Measurements from ENCODE around the gene ZMYND10.

Gene ZMYND10

DNA sequence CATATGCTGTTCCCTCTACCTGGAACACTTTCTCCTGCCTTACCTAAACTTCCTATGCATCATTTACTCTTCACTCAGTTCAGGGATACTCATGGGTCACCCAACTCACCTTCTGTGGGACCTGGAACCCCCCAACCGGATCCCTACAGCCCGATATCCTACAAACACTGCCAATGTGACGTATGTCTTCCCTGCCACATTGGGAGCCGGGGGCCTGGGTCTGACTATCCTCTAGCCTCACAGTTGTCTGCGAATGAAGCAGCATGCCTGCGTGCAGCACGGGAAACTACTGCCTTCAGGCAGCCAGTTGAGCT lies 4.6 kb upstream of the ZMYND10 start:
- Histone ChIP-seq H2AFZ (ENCODE audit: low read length) (peak overlapping the region; percentile 61), H4K20me1 (ENCODE audit: insufficient read depth, low read length, poor library complexity, severe bottlenecking) (peaks cover 10% of the 10 kb centered on the region), H3K4me1 (ENCODE audit: insufficient read depth, low read length, poor library complexity, severe bottlenecking) (peaks cover 33% of the 10 kb centered on the region), H3K79me2 (ENCODE audit: insufficient read depth, low read length) (peaks cover 40% of the 10 kb centered on the region), H3F3A (ENCODE audit: low read depth) (peaks cover 2% of the 10 kb centered on the region; the same call in 1 of the 2 replicates), H3K4me3 (ENCODE audit: low read length, poor library complexity, severe bottlenecking) (peak overlapping the region; percentile 85), H3K36me3 (ENCODE audit: insufficient read depth, low read length) (peaks cover 15% of the 10 kb centered on the region; the same call in 1 of the 2 replicates), H3K9ac (ENCODE audit: low read depth, low read length, poor library complexity, severe bottlenecking) (peak overlapping the region; percentile 91), H3K27me3 (ENCODE audit: insufficient read depth, low read length, poor library complexity, severe bottlenecking) (no peaks in the 10 kb centered on the region), H3K9me3 (ENCODE audit: insufficient read depth, low read depth, low read length) (no peaks in the 10 kb centered on the region), H3K4me2 (ENCODE audit: low read depth, low read length, poor library complexity, severe bottlenecking) (peak overlapping the region; percentile 98), H3K9me2 (replicated peaks; ENCODE audit: low read depth, low read length) (no peaks in the 10 kb centered on the region)
- TF ChIP-seq EZH2phosphoT487 (IDR thresholded peaks at IDR 0.05; ENCODE audit: borderline replicate concordance) = no peak
- TF ChIP-seq, protein P1, sequence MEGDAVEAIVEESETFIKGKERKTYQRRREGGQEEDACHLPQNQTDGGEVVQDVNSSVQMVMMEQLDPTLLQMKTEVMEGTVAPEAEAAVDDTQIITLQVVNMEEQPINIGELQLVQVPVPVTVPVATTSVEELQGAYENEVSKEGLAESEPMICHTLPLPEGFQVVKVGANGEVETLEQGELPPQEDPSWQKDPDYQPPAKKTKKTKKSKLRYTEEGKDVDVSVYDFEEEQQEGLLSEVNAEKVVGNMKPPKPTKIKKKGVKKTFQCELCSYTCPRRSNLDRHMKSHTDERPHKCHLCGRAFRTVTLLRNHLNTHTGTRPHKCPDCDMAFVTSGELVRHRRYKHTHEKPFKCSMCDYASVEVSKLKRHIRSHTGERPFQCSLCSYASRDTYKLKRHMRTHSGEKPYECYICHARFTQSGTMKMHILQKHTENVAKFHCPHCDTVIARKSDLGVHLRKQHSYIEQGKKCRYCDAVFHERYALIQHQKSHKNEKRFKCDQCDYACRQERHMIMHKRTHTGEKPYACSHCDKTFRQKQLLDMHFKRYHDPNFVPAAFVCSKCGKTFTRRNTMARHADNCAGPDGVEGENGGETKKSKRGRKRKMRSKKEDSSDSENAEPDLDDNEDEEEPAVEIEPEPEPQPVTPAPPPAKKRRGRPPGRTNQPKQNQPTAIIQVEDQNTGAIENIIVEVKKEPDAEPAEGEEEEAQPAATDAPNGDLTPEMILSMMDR (conservative IDR thresholded peaks at IDR 0.05; ENCODE audit: low read length) = no peak

DNA sequence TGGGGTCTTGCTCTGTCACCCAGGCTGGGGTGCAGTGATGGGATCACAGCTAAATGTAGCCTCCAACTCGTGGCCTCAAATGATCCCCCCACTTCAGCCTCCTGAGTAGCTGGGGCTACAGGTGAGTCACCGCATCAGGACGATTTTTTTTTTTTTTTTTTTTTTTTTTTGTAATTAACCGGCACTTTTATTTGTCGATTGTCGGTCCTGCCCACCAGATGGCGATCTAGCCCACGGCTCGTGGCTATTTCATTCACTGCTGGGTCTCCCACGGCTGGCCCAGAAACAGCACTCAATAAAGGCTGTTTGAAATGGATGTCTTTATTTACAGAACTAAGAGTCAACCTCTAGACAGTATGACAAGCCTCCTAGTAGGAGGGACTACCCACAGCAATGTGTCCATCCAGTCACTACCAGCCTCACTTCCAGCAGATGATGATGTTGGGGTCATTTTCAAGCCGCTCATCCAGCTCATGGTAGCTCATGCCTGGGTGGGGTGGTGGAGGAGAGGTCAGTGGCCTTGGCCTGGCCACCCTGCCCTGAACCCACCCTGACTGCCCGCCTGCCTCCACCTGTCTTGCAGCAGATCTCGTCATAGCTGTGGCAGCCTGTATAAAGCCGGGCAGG lies 1.8 kb upstream of the ZMYND10 start:
- no peak overlapping the region for H3K9ac ChIP-seq (ENCODE audit: low read depth, low read length, poor library complexity, severe bottlenecking)
- no peaks in the 10 kb centered on the region for H3K9me2 ChIP-seq (replicated peaks; ENCODE audit: low read depth, low read length)
- no peak overlapping the region for H2AFZ ChIP-seq (ENCODE audit: low read length)
- TF ChIP-seq, protein P1 (conservative IDR thresholded peaks at IDR 0.05; ENCODE audit: low read length) = peak; percentile 67
- TF ChIP-seq EZH2phosphoT487 (IDR thresholded peaks at IDR 0.05; ENCODE audit: borderline replicate concordance) = no peak
- no peak overlapping the region for H3K4me3 ChIP-seq (ENCODE audit: low read length, poor library complexity, severe bottlenecking)
- H3F3A ChIP-seq (ENCODE audit: low read depth) = peaks cover 2% of the 10 kb centered on the region; the same call in 1 of the 2 replicates
- H3K4me1 ChIP-seq (ENCODE audit: insufficient read depth, low read length, poor library complexity, severe bottlenecking) = peaks cover 45% of the 10 kb centered on the region
- H3K36me3 ChIP-seq (ENCODE audit: insufficient read depth, low read length) = peaks cover 7% of the 10 kb centered on the region; the same call in 1 of the 2 replicates
- H3K79me2 ChIP-seq (ENCODE audit: insufficient read depth, low read length) = peaks cover 41% of the 10 kb centered on the region
- no peaks in the 10 kb centered on the region for H3K9me3 ChIP-seq (ENCODE audit: insufficient read depth, low read depth, low read length)
- peaks cover 5% of the 10 kb centered on the region for H4K20me1 ChIP-seq (ENCODE audit: insufficient read depth, low read length, poor library complexity, severe bottlenecking)
- H3K4me2 ChIP-seq (ENCODE audit: low read depth, low read length, poor library complexity, severe bottlenecking) = peak overlapping the region; percentile 20
- no peaks in the 10 kb centered on the region for H3K27me3 ChIP-seq (ENCODE audit: insufficient read depth, low read length, poor library complexity, severe bottlenecking)

DNA sequence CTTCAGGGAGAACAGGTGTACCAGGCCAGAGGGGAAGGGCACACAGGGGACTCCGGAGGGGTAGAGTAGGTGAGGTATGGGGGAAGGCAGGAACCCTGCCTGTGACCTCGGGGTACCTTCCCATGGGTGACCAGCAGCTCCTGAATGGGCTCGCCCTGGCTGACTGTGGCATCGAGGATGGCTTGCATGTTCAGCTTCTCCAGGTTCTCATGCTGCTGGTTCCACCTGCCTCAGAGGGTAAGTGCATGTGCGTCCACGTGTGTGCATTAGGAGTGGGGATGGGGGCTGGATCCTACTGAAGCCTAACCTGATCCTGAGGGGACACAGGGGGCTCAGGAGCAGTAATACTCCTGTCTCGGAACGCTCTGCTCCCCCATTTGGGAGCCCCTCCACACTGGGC lies 524 bp downstream of the ZMYND10 start:
- H3K9me3 ChIP-seq (ENCODE audit: insufficient read depth, low read depth, low read length) = no peaks in the 10 kb centered on the region
- H3K9me2 ChIP-seq (replicated peaks; ENCODE audit: low read depth, low read length) = no peaks in the 10 kb centered on the region
- peaks cover 6% of the 10 kb centered on the region; the same call in 1 of the 2 replicates for H3F3A ChIP-seq (ENCODE audit: low read depth)
- no peaks in the 10 kb centered on the region for H3K27me3 ChIP-seq (ENCODE audit: insufficient read depth, low read length, poor library complexity, severe bottlenecking)
- no peak overlapping the region for H3K9ac ChIP-seq (ENCODE audit: low read depth, low read length, poor library complexity, severe bottlenecking)
- peaks cover 7% of the 10 kb centered on the region; the same call in 1 of the 2 replicates for H3K36me3 ChIP-seq (ENCODE audit: insufficient read depth, low read length)
- H3K4me2 ChIP-seq (ENCODE audit: low read depth, low read length, poor library complexity, severe bottlenecking) = no peak overlapping the region
- H3K4me3 ChIP-seq (ENCODE audit: low read length, poor library complexity, severe bottlenecking) = no peak overlapping the region
- no peaks in the 10 kb centered on the region for H4K20me1 ChIP-seq (ENCODE audit: insufficient read depth, low read length, poor library complexity, severe bottlenecking)
- H2AFZ ChIP-seq (ENCODE audit: low read length) = no peak overlapping the region
- TF ChIP-seq, protein P1 (conservative IDR thresholded peaks at IDR 0.05; ENCODE audit: low read length) = no peak
- TF ChIP-seq EZH2phosphoT487 (IDR thresholded peaks at IDR 0.05; ENCODE audit: borderline replicate concordance) = no peak
- peaks cover 45% of the 10 kb centered on the region for H3K79me2 ChIP-seq (ENCODE audit: insufficient read depth, low read length)
- peaks cover 47% of the 10 kb centered on the region for H3K4me1 ChIP-seq (ENCODE audit: insufficient read depth, low read length, poor library complexity, severe bottlenecking)
